Mucosa of gallbladder (tissue), 1 donor: Measurements from ENCODE around the gene NUF2. TPM values are rescaled to one million over a fixed set of nuclear protein-coding genes. Genes with fewer than 3 reads are reported as not detected.
"Not testable (repeated sequence)": the region's sequence is repeated elsewhere in the genome, so short reads cannot be mapped to it uniquely, and the experiment has no call there.

Source experiments
- DNase-seq: peaks from one replicate; pipeline ENCODE4 v3.0.0-alpha.2; 2020; ENCODE audit warnings: low spot score
- total RNA-seq: library from RNA; stranded (reverse); gene quantifications from one replicate; pipeline ENCODE4 v1.2.1, GENCODE V29; 2021
- donor health status: DM: no; HTN: no; CAD: no.

The NUF2 gene
- total RNA-seq, 1 donor from 2014 or later, result 0.52 TPM

GRCh38 chr1:163335216-163335615 is 13.5 kb downstream of the NUF2 start:
- DNase-seq, result no peak

GRCh38 chr1:163337631-163338030 is 15.9 kb downstream of the NUF2 start:
- no peak for DNase-seq

GRCh38 chr1:163346326-163346870 is 24.6 kb downstream of the NUF2 start:
- no peak for DNase-seq

- no peak for DNase-seq
Observed at GRCh38 chr1:163347106-163347505, 25.4 kb downstream of the NUF2 start.

DNA sequence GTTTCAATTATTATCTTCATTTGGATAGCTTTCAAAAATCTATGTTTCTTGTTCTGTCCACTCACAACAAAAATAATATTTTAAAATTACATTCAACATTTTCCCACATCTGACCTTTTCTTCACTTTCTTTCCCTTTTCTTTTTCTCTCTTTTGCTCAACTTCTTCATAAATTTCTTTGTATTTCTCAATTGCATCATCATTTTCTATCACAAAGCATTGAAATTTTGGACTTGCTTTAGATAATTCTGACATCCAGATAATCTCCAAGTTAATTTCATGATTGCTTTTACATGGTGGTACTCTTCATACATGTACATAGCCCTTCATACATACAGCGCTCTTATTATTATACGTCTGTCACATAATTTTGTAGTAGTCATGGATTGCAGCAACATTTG is 30.2 kb downstream of the NUF2 start:
- DNase-seq, result no peak

DNA sequence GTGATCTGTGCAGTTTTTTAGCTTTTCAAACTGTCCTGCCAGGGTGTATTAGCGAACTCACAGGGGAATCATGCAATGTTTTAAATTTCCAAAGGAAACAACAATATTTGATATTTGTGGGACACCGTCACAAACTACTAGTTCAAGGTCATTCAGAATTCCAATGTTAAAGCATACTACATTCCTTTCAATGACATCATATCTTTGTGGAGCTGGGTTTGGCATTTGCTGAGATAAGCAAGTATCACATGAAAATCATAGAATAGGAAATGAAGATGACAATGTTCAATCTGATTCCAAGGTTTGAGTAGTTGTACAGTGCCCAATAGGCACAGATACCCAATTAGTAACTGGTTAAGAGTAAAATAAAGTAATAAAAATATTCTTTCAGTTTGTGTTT is 35.6 kb downstream of the NUF2 start:
- DNase-seq, result no peak

GRCh38 chr1:163358172-163358571 is 36.4 kb downstream of the NUF2 start:
- DNase-seq, result not testable (repeated sequence)

GRCh38 chr1:163361123-163361934 is 39.6 kb downstream of the NUF2 start:
- no peak for DNase-seq

GRCh38 chr1:163365186-163365585 is 43.4 kb downstream of the NUF2 start:
- DNase-seq, result no peak

- DNase-seq, result no peak
Observed at GRCh38 chr1:163366555-163366954, 44.8 kb downstream of the NUF2 start.

- DNase-seq, result no peak
Observed at GRCh38 chr1:163367721-163368120, 46.0 kb downstream of the NUF2 start.

- DNase-seq, result no peak
Observed at GRCh38 chr1:163372576-163372975, 50.8 kb downstream of the NUF2 start.

- no peak for DNase-seq
Observed at GRCh38 chr1:163378554-163378953, 56.8 kb downstream of the NUF2 start.

DNA sequence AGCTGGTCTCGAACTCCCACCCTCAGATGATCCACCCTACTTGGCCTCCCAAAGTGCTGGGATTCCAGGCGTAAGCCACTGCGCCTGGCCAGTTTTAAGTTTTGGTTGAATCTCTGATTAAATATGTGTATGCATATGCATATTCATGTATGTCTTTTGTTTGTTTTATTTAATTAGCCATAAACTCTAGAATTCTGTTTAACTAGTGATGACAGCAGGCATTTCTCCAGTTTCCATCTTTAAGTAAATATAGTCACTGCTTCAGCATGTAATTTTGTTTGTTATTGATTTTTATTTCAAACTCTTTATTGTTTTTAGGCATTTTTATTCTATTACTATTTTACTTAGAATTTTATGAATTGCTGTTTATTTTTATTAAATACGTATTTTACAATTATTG is 58.0 kb downstream of the NUF2 start:
- DNase-seq, result no peak

DNA sequence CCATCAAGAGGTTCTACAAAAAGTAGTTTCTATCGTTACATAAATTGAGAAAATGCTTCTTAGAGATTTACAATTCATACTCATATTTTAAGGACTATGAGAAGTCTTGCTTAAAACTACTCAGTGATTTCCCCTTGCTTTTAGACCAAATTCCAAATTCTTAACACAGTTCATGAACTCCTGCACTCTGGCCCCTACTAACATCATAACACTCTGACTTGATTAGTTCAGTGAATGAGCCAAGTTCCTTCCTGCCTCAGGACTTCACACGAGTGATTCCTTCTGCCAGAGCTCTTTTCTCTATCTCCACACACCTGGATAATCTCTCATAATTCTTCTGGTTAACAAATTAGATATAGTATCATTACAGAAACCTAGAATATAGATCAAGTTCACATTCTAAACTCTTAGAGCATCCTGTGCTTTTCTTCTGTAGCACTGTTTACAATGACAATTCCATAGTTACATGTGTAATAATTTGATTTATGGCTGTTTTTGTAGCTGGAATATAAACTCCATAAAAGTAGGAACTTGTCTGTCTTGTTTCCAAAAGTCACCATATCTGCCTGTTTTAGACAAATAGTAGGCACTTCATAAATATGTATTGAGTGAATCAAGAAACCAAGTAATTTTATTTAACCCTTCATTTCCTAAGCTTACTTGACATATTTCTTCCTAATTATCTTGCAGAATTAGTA is 59.9 kb downstream of the NUF2 start:
- no peak for DNase-seq

GRCh38 chr1:163382395-163382794 is 60.6 kb downstream of the NUF2 start:
- no peak for DNase-seq

DNA sequence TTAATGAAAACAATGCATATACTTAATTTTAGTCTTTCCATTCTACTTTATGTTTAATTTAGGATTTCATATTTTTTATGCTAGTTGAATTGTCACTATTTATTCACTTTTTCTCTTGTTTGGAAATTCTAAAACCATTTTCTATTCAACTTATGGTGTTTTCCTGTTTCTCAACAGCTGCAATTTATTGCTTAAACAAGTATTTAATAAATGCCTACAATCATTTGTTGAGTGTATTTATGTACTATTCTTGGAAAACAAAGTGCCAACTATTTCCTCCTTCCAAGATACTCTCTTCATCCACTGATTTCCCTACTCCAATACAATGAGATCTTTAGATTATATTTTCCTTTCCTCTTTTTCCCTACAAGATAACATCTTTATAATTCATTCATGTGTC is 65.4 kb downstream of the NUF2 start:
- DNase-seq, result no peak

DNA sequence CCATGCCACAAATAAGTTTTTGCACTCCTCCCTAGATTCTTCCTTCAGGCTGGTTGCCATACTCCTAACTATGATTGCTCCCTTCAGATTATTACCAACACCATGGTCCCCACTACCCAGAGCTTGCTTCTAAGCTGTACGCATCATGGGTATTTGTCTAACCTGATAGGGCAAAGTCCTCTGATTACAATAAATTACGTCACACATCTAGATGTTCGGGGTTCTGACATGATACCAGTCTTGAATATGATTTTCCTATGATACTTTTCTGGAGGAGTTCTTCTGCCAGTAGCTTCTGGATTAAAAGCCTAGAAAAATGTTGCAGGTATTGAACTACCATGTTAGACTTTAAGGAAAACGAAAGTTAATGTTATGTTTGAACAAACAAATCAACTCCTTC is 67.2 kb downstream of the NUF2 start:
- DNase-seq, result no peak

DNA sequence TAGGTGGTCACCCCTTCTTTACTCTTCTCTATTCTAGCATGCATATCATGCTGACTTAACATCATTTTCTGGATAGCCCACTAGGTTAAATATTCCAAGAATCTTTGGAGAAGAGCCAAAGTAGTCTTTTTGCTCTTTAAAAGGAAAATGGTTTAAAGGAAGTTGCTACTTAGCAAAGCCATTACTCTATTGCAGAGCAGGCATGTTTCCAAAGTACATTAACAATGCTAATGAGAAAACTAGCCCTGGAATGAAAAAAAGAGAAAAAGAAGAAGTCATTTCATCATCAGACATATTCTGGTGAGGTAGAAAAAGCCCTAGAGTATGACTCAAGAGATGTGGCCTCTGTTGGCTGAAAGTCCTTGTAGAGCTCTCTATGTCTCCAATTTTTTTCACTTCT is 74.0 kb downstream of the NUF2 start:
- DNase-seq, result no peak

DNA sequence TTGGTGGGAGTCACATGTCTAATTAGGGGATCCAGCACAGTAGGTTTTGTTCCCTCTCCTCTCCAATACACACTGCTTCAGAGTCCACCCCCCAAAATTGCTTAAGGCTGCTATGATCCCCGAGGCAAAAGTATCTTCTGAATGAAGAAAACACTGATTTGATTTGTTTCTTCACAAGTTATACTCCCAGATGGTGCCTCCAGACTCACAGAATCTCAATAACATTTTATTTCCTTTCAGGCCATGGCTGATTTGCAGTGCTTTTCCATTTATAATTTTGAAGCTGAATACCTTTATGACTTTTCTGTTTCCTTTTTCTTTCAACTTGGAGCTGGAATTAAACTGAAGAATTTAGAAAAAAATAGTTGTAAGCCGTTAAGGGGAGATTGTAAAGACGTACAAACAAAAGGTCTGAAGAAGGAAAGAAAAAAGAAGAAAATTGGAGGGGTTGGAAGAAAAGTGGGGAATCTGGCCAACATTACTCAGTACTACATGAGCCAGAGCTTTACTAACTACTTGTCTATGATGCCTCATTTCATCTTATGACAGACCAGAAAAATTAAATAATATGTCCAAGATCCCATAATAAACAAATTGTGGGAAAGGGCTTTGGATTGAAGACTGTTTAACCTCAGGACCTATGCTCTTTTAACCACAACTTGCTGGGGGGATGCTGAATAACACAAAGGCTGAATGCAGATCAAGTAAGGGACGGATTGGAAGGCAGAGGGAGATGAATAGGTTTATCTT is 75.9 kb downstream of the NUF2 start:
- no peak for DNase-seq

DNA sequence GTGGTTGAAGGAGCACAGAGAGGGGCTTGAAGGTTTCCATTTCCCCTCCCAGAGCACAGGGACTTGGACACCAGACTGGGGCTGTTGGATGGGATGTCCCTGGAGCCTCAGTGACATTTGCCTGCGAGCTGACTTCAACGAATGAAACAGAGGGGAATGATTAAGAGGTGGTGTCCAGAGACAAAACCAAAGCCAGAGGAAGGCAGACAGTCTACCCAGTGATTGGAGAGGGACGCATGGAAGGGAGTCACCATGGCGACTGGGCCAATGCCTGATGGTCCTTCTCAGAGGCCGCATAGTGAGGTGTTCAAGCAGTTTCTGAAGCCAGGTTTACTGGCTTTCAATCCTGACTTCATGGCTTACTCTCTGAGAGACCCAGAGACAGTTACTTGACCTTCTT is 77.2 kb downstream of the NUF2 start:
- DNase-seq, result no peak

DNA sequence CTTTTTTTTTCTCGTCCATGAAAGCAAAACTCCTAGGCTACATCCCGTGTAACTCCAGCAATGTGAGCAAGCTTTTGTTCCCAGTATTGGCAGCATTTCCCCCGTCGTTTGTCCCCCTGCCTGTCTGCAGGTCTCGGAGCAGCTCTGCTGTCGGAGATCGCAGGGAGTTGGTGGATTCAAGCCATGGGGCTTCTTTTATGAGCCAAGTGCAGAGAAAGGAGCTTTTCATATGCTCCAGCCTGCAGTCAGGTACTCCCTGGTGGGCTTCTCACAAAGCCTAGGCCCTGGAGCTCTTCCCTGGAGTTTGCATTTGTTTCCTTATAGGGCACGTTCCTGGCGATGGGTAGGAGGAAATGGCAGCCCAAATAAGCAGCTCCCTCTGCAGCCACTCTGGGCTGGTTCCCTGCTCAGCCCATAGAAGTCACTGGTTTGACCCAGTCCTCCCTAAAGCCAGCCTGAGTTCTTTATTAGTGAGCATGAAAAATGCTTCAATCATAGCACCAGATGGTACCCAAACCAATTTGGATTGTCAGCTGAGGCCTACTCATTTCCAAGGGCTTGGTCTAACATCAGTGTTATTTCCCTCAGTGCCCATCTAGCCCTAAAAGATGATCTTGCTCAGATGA is 78.3 kb downstream of the NUF2 start:
- no peak for DNase-seq
